Islet of Langerhans (tissue), 1 donor: Measurements from ENCODE around the gene SUPT3H.
"Not testable (repeated sequence)": the region's sequence is repeated elsewhere in the genome, so short reads cannot be mapped to it uniquely, and the experiment has no call there.

Source experiments
- FAIRE-seq: peaks from one replicate; lab custom pipeline; 2011; peaks lifted over from hg19 to GRCh38; lab: Jason Lieb, UNC

SUPT3H gene

GRCh38 chr6:44942798-44943197, 434.9 kb downstream of the SUPT3H start:
- no peak for FAIRE-seq

- FAIRE-seq, result no peak
Observed at GRCh38 chr6:44942201-44942600, 435.5 kb downstream of the SUPT3H start.

- FAIRE-seq, result no peak
Observed at GRCh38 chr6:44940367-44940766, 437.4 kb downstream of the SUPT3H start.

GRCh38 chr6:44935693-44936300, 441.9 kb downstream of the SUPT3H start:
- FAIRE-seq, result peak; percentile 5

GRCh38 chr6:44933108-44933507, 444.6 kb downstream of the SUPT3H start:
- FAIRE-seq, result no peak

GRCh38 chr6:44932651-44933091, 445.1 kb downstream of the SUPT3H start:
- FAIRE-seq, result no peak

GRCh38 chr6:44931385-44931784, 446.3 kb downstream of the SUPT3H start:
- FAIRE-seq, result peak; percentile 5

- peak; percentile 98 for FAIRE-seq
Observed at GRCh38 chr6:44926556-44926955, 451.2 kb downstream of the SUPT3H start.

- FAIRE-seq, result peak; percentile 98
Observed at GRCh38 chr6:44925100-44925739, 452.5 kb downstream of the SUPT3H start.

GRCh38 chr6:44923444-44923843, 454.3 kb downstream of the SUPT3H start:
- no peak for FAIRE-seq

GRCh38 chr6:44921798-44922197, 455.9 kb downstream of the SUPT3H start:
- no peak for FAIRE-seq

- no peak for FAIRE-seq
Observed at GRCh38 chr6:44920952-44921491, 456.7 kb downstream of the SUPT3H start.

- no peak for FAIRE-seq
Observed at GRCh38 chr6:44918671-44919296, 458.9 kb downstream of the SUPT3H start.

GRCh38 chr6:44917430-44917829, 460.3 kb downstream of the SUPT3H start:
- no peak for FAIRE-seq

GRCh38 chr6:44915111-44915510, 462.6 kb downstream of the SUPT3H start:
- no peak for FAIRE-seq

- no peak for FAIRE-seq
Observed at GRCh38 chr6:44914141-44914540, 463.6 kb downstream of the SUPT3H start.

GRCh38 chr6:44906761-44907160, 471.0 kb downstream of the SUPT3H start:
- no peak for FAIRE-seq

- FAIRE-seq, result not testable (repeated sequence)
Observed at GRCh38 chr6:44900358-44900757, 477.4 kb downstream of the SUPT3H start.

GRCh38 chr6:44898296-44898930, 479.3 kb downstream of the SUPT3H start:
- no peak for FAIRE-seq

GRCh38 chr6:44897316-44897715, 480.4 kb downstream of the SUPT3H start:
- FAIRE-seq, result no peak

- no peak for FAIRE-seq
Observed at GRCh38 chr6:44896701-44897100, 481.0 kb downstream of the SUPT3H start.

GRCh38 chr6:44892579-44892978, 485.2 kb downstream of the SUPT3H start:
- no peak for FAIRE-seq

- not testable (repeated sequence) for FAIRE-seq
Observed at GRCh38 chr6:44879071-44879470, 498.7 kb downstream of the SUPT3H start.
